Ramos (cell line): Measurements from ENCODE around the gene BOLA1.
"Not testable (repeated sequence)": the region's sequence is repeated elsewhere in the genome, so short reads cannot be mapped to it uniquely, and the experiment has no call there.

Experiments used
- in situ Hi-C: fragments of 300-500 bp; cut with MboI; formaldehyde crosslinking; loops from one replicate; pipeline ENCODE4 v1.14.3; 2022; ENCODE audit warnings: low sequenced_read_pairs; ENCODE audit not compliant: unreplicated experiment

BOLA1 gene

GRCh38 chr1:149899460-149900284 lies at the start of gene BOLA1:
Gene BOLA1, plus strand, starts transcription at chr1:149899568. Its CDS starts 492 bp downstream, at chr1:149900060.
- in situ Hi-C loops: no loop called here

GRCh38 chr1:149849947-149850360 lies 49.4 kb upstream of the BOLA1 start:
- in situ Hi-C loops: no loop called here

- in situ Hi-C loops: not testable (repeated sequence)
Measured at GRCh38 chr1:149850732-149851345, 48.5 kb upstream of the BOLA1 start.

- in situ Hi-C loops: not testable (repeated sequence)
Measured at GRCh38 chr1:149851585-149852213, 47.7 kb upstream of the BOLA1 start.

GRCh38 chr1:149852263-149852662 lies 47.1 kb upstream of the BOLA1 start:
- in situ Hi-C loops: not testable (repeated sequence)

- in situ Hi-C loops: not testable (repeated sequence)
Measured at GRCh38 chr1:149860271-149860670, 39.1 kb upstream of the BOLA1 start.

GRCh38 chr1:149860684-149861496 lies 38.5 kb upstream of the BOLA1 start:
- in situ Hi-C loops: not testable (repeated sequence)

- in situ Hi-C loops: not testable (repeated sequence)
Measured at GRCh38 chr1:149861497-149862054, 37.8 kb upstream of the BOLA1 start.

- in situ Hi-C loops: not testable (repeated sequence)
Measured at GRCh38 chr1:149866887-149867286, 32.5 kb upstream of the BOLA1 start.

GRCh38 chr1:149873060-149873459 lies 26.3 kb upstream of the BOLA1 start:
- in situ Hi-C loops: not testable (repeated sequence)

- in situ Hi-C loops: no loop called here
Measured at GRCh38 chr1:149877211-149877946, 22.0 kb upstream of the BOLA1 start.

- in situ Hi-C loops: no loop called here
Measured at GRCh38 chr1:149879556-149879955, 19.8 kb upstream of the BOLA1 start.

- in situ Hi-C loops: no loop called here
Measured at GRCh38 chr1:149881876-149882275, 17.5 kb upstream of the BOLA1 start.

GRCh38 chr1:149883598-149884247 lies 15.6 kb upstream of the BOLA1 start:
- in situ Hi-C loops: no loop called here

GRCh38 chr1:149884433-149885338 lies 14.7 kb upstream of the BOLA1 start:
- in situ Hi-C loops: no loop called here

- in situ Hi-C loops: no loop called here
Measured at GRCh38 chr1:149885339-149886120, 13.8 kb upstream of the BOLA1 start.

- in situ Hi-C loops: not testable (repeated sequence)
Measured at GRCh38 chr1:149886121-149886395, 13.3 kb upstream of the BOLA1 start.
